SHP77 treated with DMSO at 0.1 percent for 48 hours (cell line): ENCODE data around the gene BEND4.
"Not testable (repeated sequence)": the region's sequence is repeated elsewhere in the genome, so short reads cannot be mapped to it uniquely, and the experiment has no call there.

ENCODE experiments used
- DNase-seq: peaks from one replicate; lab custom pipeline; 2025; lab: John Stamatoyannopoulos, UW

The BEND4 gene

DNA sequence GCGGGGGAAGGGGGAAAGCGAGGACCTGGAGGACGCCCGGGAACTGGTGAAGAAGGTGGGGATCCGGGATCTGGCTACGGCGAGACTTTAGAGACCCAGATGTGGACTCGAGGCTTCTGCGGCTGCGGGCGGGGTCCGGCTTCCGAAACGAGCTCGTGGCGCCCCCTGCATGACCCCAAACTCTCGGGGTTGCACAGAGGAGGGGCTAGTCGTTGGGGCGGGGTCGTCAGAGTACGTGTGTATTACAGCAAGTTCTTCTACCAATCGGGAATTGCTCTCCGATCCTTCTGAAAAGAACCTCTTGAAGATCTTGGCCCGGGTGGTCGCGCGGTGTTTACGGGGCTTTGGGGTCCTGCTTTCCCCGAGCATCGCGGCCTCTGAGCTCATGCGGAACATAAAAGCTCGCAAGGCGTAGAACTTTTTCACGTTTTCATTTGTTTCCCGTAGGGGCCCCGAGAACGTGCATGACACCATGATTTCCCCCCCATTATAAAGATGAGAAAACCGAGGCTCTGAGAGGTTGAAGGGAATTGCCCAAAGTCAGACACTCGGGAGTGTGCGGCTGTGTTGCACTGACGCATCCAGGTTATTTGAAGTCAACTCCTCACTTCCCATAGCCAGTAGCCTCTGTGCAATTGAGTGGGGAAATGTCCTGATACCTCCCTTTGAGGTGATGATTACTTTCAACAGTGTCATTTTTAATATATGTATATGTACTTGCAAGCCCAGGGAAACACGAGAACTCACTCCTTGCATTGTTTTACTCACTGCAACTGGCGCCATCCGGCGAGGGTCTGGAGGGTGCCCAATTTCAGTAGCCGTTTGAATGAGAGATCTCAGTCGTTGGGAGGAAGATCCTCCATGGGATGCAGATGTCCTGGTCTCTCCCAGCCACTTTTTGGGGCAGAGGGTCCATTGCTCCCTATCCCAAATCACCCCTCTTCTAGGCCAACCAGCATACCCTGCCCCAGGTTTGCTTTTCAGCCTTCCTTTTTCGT is at the start of gene BEND4:
BEND4 (minus strand) TSS at position 149 of the 998 bp plus-strand sequence. CDS start 512 bp downstream, outside the sequence.
- DNase-seq, result no peak

DNA sequence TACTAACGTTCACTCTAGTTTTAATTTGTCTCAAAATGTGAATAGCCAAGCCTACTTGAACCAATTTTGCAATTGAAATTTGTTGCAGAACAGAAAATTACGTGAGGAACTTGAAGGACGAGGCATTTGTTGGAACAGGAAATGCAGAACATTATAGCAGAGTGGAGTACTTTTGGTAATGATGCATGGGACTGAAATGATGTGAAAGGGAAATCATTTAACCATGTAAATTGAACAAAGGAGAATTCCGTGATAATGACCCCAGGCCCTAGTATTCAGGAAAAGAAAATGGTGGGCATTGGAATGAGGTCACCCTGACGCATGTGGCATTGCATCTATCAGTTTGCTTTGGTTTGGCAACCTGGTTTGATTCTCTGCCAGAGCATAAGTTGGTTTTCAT is 44.9 kb upstream of the BEND4 start:
- DNase-seq, result no peak

DNA sequence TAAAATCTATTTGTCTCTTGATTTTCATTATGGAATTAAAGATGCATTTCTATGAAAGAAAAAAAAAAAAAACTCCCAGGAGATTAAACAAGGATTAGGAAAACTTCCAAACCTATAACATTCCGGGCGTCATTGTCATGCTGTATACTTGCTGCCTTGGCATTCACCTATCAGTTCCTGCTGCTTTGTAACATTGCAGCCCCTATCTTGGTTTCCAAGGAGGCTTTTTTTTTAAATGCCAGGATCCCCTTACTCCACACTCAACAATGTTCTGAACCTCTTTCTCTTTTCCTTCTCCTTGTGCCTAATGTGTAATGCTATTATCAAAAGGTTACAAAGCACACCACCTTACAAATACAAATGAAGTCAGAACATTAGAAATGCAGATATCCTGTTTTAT is 20.5 kb upstream of the BEND4 start:
- no peak for DNase-seq

DNA sequence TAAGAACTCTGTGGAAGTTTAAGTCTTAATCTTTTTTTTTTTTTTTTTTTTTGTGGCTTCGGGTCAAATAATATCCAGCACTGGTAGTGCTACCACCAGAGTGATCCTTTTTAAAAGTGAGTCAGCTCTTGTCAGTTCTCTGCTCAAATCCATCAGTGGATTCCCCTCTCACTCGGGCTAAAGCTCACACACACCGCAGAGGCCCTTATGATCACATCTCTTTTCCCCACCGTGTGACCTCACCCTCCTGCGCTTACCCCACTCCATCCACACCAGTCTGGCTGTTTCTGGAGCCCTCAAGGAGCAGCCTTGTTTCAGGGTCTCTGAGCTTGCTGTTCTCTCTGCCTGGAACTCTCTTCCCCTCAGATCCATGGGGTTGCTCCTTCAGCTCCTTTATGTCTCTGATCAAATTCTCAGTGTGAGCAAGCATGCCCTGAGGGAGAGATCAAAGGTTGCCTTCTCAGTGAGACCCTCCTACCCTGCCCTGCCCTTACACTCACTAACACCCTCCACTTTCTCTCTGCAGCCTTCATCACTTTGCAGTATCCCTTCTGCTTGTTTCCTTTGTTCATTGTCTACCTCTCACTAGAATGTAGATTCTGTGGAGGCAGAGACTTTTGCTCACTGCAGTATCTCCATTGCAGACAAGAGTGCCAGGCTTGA is 19.8 kb upstream of the BEND4 start:
- DNase-seq, result no peak

DNA sequence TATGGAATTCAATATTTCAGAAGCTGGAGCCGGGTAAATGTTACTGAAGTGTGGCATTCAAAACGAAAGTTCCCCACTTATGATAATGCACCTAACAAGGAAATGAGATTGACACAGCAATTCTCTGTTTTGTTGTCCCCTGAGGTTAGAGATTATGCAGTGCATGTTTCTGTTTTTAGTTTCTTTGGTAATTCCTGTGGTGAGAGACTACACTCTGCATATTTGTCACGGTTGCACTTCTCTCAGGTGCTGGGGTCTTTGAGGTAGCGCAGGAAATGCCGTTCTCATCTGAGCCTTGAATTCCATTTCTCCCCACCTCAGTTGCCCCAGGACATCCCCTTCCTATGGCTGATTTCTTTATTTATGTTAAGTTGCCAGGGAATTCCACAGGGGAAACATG is 15.3 kb upstream of the BEND4 start:
- no peak for DNase-seq

DNA sequence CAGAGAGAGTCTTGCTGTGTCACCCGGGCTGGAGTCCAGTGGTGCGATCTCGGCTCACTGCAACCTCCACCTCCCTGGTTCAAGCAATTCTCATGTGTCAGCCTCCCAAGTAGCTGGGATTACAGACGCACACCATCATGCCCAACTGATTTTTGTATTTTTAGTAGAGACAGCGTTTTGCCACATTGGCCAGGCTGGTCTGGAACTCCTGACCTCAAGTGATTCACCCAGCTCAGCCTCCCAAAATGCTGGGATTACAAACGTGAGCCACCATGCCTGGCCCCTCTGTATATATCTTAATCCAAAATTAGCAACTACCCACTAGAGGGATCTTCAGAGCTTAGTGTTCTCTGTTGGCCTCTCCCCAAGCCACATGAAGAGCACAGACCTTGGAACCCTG is 13.7 kb upstream of the BEND4 start:
- not testable (repeated sequence) for DNase-seq

DNA sequence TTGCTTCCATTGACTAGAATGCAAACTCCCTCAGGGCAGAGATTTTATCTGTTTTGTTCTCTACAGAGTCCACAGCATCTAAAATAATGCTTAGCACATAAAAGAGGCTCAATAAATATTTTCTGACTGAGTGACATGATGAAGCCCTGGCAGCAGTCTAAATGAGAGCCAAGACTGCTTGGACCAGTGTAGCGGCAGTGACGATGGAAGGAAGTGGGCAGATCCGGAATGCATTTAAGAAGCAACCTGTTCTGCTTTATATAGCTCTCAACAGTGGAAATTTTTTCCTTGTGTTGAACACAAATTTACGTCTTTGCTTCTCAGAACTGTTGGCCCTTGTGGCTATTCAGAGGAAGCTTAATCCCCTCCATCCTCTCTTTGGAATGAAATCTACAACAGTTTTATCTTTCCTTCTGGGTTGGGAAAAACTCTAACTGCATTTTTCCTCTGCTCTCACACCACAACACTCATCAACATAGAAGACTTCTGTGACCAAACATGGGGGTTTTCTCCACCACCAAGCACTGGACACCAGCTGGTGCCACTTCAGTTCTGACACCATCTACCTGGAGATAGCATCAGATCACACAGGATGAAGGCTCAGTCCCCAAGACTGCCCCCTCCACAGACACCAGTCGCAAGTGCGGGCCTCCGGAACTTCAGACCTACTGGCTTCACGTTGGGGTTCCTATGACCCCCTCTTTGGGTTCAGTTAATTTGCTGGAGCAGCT is 7.0 kb upstream of the BEND4 start:
- DNase-seq, result no peak

DNA sequence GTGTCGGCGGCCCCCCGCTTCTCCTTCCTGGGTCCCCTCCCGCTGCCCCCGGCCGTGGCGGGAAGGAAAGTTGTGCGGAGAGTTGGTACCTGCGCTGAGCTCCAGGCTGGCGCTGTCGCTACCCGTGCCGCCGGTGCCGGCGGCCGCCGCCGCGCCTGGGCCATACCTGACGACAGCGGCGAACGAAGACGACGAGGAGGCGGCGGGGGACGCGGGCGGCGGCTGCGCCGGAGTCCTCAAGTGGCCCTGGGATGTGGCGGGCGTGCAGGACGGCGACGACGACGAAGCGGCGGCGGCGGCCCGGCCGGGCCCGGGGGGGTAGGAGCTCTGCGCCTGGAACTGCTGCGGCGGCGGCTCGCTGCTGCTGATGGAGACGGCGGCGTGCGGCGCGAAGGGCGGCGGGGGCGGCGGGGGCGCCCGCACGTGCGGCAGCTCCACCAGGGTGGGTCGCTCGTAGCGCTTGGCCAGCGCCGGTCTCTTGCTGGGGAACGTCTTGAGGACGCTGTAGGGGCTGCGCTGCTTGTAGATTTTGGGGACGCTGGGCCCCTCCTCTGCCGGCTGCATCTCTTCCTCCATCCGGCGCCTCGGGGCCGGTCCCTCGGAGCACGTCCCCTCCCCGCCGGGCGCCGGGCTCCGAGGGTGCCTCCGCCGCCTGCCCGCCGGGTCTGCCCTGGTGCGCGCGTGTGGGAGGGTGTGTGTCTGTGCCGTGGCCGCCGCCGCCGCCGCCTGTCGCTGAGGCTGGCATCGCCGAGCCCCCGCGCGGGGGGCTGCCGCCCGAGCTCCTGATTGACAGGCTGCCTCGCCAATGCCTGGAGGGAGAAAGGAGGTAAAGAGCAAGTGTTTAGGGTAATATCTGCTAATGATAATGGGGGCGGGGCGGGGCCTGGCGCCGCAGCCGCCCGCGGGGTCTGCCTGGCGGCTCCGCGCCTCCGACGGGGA is 618 bp downstream of the BEND4 start:
- no peak for DNase-seq

DNA sequence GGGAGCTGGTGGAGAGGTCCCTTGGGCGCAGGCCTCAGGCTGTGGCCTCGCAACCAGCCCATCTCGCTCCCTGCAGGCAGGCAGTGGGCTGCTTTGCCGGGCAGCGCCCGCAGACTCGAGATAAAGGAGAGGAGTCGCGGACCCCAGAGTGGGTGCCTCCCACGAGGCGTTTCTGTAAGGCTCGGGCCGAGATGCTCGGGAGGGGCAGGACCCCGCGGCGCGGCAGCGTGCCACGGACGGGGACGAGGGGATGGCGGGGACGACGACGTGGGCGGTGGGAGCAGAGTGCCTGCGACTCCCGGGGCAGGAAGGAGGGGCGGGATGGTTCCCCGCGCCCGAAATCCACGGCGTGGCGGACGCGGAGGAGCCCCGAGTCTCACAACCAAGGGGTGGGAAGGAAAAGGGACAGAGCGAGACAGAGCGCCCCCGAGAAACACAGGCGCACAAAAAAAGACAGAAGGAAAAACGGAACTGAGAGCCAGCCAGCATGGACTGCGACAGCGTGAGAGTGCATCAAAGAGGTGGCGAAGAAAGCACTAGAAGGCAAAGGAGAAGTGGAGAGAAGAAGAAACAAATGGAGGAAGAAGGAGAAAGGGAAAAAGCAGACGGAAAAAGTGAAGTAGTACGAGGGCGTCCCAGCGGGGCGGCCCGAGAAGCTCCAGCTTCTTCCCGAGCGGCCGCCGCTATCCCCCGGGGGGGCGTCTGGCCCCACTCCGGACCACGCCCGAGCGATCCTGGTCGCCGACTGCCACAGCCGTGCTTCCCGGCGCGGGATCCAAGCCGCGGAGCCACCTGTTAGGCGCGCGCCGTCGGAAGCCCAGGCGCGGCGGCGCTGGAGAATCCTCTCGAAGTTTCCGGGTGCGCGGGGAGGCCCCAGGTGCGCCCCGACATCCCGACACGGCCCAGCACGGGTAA is 1.5 kb downstream of the BEND4 start:
- DNase-seq, result no peak

DNA sequence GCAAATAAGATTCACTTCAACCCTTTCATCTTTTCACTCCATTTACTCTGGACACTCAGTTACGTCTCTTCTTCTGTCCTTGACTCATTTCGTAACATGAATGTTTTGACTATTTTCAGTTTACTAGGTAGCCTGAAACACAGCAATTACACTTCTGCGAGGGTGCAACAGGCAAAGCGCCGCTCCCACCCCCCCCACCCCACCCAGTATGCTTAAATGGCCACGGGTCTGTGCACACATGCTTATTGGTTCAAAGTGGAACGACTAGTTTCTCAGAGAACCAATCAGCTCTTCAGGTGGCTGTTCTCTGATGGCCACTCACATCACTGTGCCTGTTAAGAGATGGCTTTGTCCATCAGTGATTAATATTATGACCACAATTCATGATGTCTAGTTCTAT is 3.5 kb downstream of the BEND4 start:
- no peak for DNase-seq

DNA sequence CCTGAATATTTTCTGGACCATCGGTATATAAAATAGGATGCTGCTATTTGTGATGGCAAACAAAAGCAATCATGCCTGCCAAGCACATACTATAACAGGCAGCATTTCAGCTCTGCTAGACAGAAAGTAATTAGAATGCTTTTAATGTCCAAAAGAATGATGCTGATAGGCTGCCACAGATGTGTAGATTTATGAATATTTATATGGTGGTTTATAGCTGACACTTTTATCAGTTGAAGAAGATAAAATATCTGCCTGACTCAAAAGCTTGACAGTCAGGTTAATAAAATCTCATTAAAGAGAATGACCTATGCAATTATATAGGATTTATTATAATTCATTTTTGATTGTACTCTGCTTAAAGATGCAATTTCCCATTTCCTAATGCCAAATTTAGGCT is 4.0 kb downstream of the BEND4 start:
- no peak for DNase-seq

DNA sequence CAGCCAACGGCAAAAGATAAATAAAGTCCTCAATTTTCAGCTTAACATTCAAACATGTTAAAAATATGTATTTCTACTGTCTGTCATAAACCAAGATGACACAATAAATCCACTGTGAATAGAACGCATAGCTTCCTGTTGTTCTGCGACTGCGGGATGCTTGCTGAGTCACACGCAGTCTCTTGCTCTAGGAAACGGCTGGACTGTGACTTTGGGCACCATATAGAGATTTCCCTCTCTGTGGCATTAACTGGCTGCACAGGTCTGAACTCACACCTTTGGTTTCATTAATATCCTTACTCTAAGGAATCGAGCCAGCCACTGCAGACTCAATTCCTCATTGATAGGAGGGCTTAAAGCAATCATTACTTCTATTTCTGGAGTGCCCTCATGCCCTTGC is 8.4 kb downstream of the BEND4 start:
- DNase-seq, result no peak

DNA sequence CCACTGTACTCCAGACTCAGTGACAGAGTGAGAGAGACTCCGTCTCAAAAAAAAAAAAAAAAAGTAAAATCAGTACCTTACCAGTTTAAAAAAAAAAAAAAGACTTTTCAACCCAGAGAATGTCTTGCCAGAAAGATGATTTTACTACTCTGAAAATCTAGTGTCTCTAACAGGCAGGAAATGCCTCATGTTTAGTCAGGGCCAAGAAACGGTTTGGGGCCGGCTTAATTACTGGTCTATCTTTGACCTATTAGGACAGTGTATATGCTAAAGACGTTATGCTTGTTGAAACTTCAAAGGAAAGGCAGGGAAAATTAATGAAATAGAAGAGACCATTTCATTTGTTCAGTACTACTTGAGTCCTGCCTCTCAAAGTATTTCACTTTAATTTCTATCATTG is 9.9 kb downstream of the BEND4 start:
- no peak for DNase-seq

DNA sequence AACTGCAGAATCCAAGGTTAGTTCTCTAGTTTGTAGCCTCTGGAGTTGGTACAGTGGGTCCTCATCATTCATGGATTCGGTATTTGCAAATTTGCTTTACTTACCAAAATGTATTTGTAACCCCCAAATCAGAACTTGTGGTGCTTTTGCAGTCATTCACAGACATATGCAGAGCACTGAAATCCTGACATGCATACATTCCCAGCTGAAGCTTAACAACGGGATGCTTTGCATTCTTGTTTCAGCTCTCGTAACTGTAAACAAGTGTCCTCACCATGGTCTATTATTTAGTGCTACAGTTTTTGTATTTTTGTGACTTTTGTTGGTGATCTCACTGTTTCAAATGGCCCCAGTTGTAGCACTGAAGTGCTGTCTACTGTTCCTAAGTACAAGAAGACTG is 16.1 kb downstream of the BEND4 start:
- DNase-seq, result no peak

DNA sequence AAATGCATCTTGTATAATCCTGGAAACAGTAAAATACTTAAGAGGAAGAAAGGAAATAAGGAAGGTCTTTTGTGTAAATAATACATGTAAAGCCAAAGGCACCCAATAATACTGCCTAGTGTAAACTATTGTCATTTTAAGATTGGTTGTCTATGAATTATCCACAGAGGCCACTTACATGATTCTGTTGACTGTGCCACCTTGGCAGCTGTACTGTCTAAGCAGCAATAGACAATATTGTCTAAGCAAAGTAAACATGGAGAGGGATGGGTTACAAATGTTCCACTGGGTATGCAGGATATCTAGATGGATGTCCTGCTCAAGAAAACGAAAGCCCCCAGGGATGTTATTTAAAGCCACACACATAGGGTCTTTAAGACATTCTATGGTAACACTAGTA is 19.4 kb downstream of the BEND4 start:
- DNase-seq, result no peak

DNA sequence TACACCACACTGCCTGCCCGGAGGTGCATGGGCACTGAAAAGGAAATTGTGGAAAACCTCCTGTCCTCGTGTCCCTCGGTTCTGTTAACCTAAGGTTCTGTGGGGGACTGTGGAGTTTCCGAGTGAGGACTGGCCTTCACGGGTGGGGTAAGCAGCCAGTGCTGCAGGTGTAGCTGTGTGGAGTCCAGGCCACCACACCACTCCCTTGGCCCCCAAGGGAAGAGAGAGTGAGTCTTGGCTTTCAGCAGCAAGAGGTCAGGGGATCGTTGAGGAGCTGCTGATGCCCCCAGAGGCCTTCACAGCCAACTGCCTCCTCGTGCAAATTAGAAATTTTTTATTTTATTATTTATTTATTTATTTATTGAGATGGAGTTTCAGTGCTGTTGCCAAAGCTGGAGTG is 20.4 kb downstream of the BEND4 start:
- DNase-seq, result no peak

DNA sequence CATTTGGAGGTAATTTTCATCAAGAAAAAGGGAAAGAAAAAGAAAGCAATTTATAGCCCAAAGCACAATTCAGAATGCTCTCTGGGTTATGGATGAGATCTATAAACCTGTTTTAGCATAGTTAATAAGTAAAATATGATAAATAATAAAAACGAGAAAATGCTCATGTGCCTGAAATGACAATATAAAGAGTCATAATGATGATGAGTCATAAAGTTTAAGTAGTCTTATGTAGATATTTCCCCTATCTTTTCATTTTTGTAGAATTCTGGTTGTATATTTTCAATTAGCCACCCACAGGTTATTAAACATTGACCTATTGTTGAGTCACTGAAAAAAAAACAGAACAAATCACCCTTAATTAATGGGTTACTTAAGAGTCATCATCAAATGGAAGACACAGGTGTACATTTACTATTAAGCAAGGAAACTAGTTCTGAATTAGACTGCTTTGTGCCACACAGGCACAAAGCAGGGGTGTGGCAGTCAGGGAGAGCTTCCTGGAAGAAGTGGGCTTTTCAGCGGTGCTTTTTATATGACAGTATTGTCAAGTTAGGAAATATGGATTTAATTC is 29.3 kb downstream of the BEND4 start:
- no peak for DNase-seq

DNA sequence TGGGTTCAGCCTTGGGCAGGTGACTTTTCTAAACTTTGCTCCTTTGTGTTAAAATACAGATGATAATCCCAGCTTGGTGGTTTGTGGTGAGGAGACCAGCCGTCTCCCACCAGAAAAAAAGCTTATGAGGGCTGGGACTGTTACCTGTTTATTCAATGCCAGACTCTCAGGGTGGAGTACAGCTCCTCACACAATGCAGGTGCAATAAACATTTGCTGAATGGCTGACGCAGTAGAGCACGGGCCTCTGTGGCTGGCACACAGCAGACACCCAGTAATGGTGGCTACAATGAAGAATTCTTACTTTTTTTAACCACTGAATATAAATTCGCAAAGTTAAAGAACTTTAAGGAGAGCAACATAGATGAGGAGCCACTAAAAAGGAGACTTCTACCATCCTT is 30.2 kb downstream of the BEND4 start:
- no peak for DNase-seq

DNA sequence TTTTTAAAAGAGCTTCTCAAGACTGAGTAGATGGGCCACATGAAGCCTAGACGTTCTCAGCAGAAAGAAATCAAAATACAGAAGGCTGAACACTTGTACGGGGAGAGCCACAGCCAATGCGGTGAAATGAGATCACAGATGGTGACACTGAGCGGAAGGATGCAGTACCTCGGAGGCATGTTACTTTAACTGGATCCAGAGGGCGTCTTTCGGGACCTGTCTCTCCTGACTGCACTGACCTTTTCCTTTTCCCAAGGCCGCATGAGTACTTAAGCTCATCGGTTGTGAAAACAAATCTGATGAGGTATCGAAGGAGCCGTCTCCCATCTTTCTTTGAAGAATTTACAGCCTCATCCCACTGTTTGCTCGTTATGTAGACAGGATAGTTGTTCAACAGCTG is 32.6 kb downstream of the BEND4 start:
- no peak for DNase-seq

DNA sequence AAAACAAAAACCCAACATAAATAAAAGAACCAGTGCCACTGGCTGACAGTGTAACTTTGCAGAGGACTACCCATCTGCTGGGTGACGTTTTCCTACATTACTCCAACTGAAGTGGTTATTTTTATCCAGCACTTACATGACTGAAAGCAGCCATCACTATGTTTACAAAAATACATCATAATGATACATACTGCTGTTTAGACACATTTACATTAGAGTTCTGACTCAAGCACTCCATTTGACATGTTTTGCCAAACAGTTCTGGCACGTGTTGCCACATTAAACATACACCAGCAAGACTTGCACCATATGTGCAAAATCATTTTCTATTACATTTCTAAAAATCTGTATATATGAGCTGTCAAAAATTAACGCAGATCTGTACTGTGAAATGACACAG is 39.6 kb downstream of the BEND4 start:
- DNase-seq, result no peak
